Keratinocyte (primary cell): Measurements from ENCODE around the gene KRTAP4-11. TPM values are rescaled to one million over a fixed set of nuclear protein-coding genes. Genes with fewer than 3 reads are reported as not detected.
"Not testable (repeated sequence)": the region's sequence is repeated elsewhere in the genome, so short reads cannot be mapped to it uniquely, and the experiment has no call there.

Experiments
- DNase-seq: peaks from one replicate; pipeline ENCODE4 v3.0.0-alpha.2; 2011; ENCODE audit warnings: low read depth, missing footprints, low spot score
- FAIRE-seq: peaks from 2 replicates; lab custom pipeline; 2011; peaks lifted over from hg19 to GRCh38; lab: Jason Lieb, UNC
- H2AFZ ChIP-seq: 2 replicates; pipeline ENCODE4 v1.6.0; 2012; ENCODE audit warnings: low read length, control low read depth, inconsistent platforms; ENCODE audit not compliant: control insufficient read depth
- H3K27ac ChIP-seq: 2 replicates; pipeline ENCODE4 v1.5.1; 2011; ENCODE audit warnings: low read length; ENCODE audit not compliant: control insufficient read depth, insufficient read depth
- H3K27me3 ChIP-seq: 3 replicates; pipeline ENCODE4 v1.6.0; 2011; ENCODE audit warnings: low read length; ENCODE audit not compliant: control insufficient read depth, insufficient read depth; ENCODE audit errors: extremely low read depth
- H3K36me3 ChIP-seq, 2 experiments: 2 replicates in 1 of 2; 3 replicates in 1 of 2; pipeline ENCODE4 v1.5.1; 2011; ENCODE audit warnings: low read length in 2 of 2, mild to moderate bottlenecking in 1 of 2; ENCODE audit not compliant: control insufficient read depth in 2 of 2, insufficient read depth in 2 of 2; ENCODE audit errors: extremely low read depth in 1 of 2
- H3K4me1 ChIP-seq: 3 replicates; pipeline ENCODE4 v1.5.1; 2011; ENCODE audit warnings: low read length; ENCODE audit not compliant: control insufficient read depth, insufficient read depth; ENCODE audit errors: extremely low read depth
- H3K4me2 ChIP-seq: 3 replicates; pipeline ENCODE4 v1.6.0; 2011; ENCODE audit warnings: low read depth, low read length; ENCODE audit not compliant: control insufficient read depth, insufficient read depth; ENCODE audit errors: extremely low read depth
- H3K4me3 ChIP-seq, 3 experiments: fragments of 200-600 bp in 1 of 3; sonication (generic) in 1 of 3; 2 replicates in 2 of 3; 3 replicates in 1 of 3; pipeline ENCODE4 v1.5.1; 2011 to 2016; ENCODE audit warnings: low read length in 3 of 3, mild to moderate bottlenecking in 3 of 3, control low read depth in 2 of 3, inconsistent platforms in 1 of 3, low read depth in 1 of 3, mixed read lengths in 1 of 3, mixed run types in 1 of 3, moderate library complexity in 1 of 3; ENCODE audit not compliant: control insufficient read depth in 2 of 3, insufficient read depth in 2 of 3; ENCODE audit errors: extremely low read depth in 1 of 3
- H3K79me2 ChIP-seq: 2 replicates; pipeline ENCODE4 v1.6.0; 2012; ENCODE audit warnings: low read length; ENCODE audit not compliant: control insufficient read depth, insufficient read depth
- H3K9ac ChIP-seq: 3 replicates; pipeline ENCODE4 v1.6.0; 2011; ENCODE audit warnings: low read length; ENCODE audit not compliant: control insufficient read depth, insufficient read depth; ENCODE audit errors: extremely low read depth
- H3K9me1 ChIP-seq: 3 replicates; pipeline ENCODE4 v1.6.0; 2011; ENCODE audit warnings: low read length; ENCODE audit not compliant: control insufficient read depth, insufficient read depth; ENCODE audit errors: extremely low read depth
- H3K9me3 ChIP-seq: 2 replicates; pipeline ENCODE4 v1.5.1; 2012; ENCODE audit warnings: low read depth, low read length; ENCODE audit not compliant: control insufficient read depth
- H4K20me1 ChIP-seq: 3 replicates; pipeline ENCODE4 v1.6.0; 2011; ENCODE audit warnings: low read length; ENCODE audit not compliant: control insufficient read depth, insufficient read depth; ENCODE audit errors: extremely low read depth
- EZH2 ChIP-seq: IDR thresholded peaks from one replicate; pipeline ENCODE4 v1.6.1; 2012; ENCODE audit warnings: inconsistent platforms, mild to moderate bottlenecking, low read length, moderate library complexity
- dilution Hi-C: fragments of 300-500 bp; cut with MboI; formaldehyde crosslinking; loops from one replicate; pipeline ENCODE4 v1.7.0; 2020; ENCODE audit warnings: low sequenced_read_pairs; ENCODE audit not compliant: extremely low pct_ligation_motif_present
- polyA plus RNA-seq, 5 experiments: library from polyadenylated mRNA; depleted of rRNA in 3 of 5; stranded (reverse) in 3 of 5; stranded (forward) in 1 of 5; unstranded in 1 of 5; fragments of >200 nt; gene quantifications; 1 replicate in 1 of 5; 2 replicates in 3 of 5; 3 replicates in 1 of 5; pipeline versions ENCODE4 v1.2.1 to v1.2.3, GENCODE V29; 2011 to 2012; ENCODE audit warnings: missing spikeins in 2 of 5, low read depth in 1 of 5, low replicate concordance in 1 of 5
- TF ChIP-seq, protein P1 (sequence below), 3 experiments: IDR thresholded peaks in 1 of 3; conservative IDR thresholded peaks in 1 of 3; optimal IDR thresholded peaks in 1 of 3; 2 replicates in 2 of 3; 3 replicates in 1 of 3; pipeline versions ENCODE3 to v1.5.1; 2011; ENCODE audit warnings: low read length in 3 of 3, mild to moderate bottlenecking in 3 of 3, moderate library complexity in 2 of 3, control low read depth in 1 of 3, inconsistent platforms in 1 of 3; ENCODE audit not compliant: insufficient read depth in 2 of 3; ENCODE audit errors: extremely low read depth in 1 of 3

Gene KRTAP4-11
- polyA plus RNA-seq, 1 donor (not counting 4 experiments of a cell fraction or from before 2014, with no cell fraction given), result not detected

DNA sequence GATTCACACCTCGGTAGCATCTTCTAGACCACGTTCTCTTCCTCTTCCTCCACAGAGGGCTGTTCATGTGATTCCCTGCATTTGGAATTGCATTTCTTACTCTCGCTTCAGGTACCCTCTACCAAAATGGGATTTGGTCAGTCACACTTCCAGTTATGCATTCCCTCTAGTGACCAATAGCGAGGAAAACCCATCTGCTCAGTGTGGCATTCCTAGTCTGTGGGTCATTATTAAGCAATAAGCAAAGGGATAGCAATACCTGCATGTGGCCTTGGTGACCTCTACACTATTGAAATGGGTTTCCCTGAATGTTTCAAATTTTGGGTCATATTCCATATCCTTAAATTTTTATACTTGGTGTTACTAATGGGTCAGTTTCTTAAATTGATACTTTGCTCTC lies 31.9 kb upstream of the KRTAP4-11 start:
- Histone ChIP-seq H3K4me3 (no peak overlapping the region), H3K9me3 (no peaks in the 10 kb centered on the region), H3K27me3 (no peaks in the 10 kb centered on the region), H4K20me1 (no peaks in the 10 kb centered on the region), H3K9ac (no peak overlapping the region), H2AFZ (no peak overlapping the region), H3K36me3 (no peaks in the 10 kb centered on the region), H3K9me1 (no peaks in the 10 kb centered on the region), H3K79me2 (no peaks in the 10 kb centered on the region), H3K4me1 (no peaks in the 10 kb centered on the region), H3K4me2 (no peak overlapping the region), H3K27ac (no peak overlapping the region)
- no peak for FAIRE-seq
- dilution Hi-C loops, result no loop called here
- no peak for DNase-seq
- TF ChIP-seq, protein P1, sequence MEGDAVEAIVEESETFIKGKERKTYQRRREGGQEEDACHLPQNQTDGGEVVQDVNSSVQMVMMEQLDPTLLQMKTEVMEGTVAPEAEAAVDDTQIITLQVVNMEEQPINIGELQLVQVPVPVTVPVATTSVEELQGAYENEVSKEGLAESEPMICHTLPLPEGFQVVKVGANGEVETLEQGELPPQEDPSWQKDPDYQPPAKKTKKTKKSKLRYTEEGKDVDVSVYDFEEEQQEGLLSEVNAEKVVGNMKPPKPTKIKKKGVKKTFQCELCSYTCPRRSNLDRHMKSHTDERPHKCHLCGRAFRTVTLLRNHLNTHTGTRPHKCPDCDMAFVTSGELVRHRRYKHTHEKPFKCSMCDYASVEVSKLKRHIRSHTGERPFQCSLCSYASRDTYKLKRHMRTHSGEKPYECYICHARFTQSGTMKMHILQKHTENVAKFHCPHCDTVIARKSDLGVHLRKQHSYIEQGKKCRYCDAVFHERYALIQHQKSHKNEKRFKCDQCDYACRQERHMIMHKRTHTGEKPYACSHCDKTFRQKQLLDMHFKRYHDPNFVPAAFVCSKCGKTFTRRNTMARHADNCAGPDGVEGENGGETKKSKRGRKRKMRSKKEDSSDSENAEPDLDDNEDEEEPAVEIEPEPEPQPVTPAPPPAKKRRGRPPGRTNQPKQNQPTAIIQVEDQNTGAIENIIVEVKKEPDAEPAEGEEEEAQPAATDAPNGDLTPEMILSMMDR (optimal IDR thresholded peaks at IDR 0.05 in 1 of 3, IDR thresholded peaks at IDR 0.05 in 1 of 3, conservative IDR thresholded peaks at IDR 0.05 in 1 of 3; ENCODE audit: extremely low read depth in 1 of 3, insufficient read depth in 2 of 3, low read length in 3 of 3), result no peak
- TF ChIP-seq EZH2, result no peak

DNA sequence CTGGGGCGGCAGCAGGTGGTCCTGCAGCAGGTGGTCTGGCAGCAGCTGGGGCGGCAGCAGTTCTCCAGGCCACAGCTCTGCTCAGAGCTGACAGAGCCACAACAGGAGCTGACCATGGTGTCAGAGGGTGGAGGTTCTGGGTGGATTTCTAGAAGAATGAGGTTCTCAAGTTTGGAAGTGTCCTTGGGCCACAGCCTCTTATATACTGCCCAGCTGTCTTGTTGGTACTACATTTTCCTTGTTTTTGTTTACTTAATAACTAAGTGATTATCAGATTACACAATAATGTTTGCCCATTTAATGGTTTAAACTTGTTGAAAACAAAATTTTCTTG lies 31.4 kb upstream of the KRTAP4-11 start, which contains the start of gene KRTAP4-5:
Gene KRTAP4-5 (minus strand): TSS at position 174 of the 334 bp plus-strand sequence. CDS start 58 bp downstream, at position 116.
- no peak for TF ChIP-seq EZH2
- TF ChIP-seq, protein P1 (optimal IDR thresholded peaks at IDR 0.05 in 1 of 3, IDR thresholded peaks at IDR 0.05 in 1 of 3, conservative IDR thresholded peaks at IDR 0.05 in 1 of 3; ENCODE audit: extremely low read depth in 1 of 3, insufficient read depth in 2 of 3, low read length in 3 of 3), result no peak
- Histone ChIP-seq H3K36me3 (no peaks in the 10 kb centered on the region), H2AFZ (no peak within 1 kb of the TSS), H3K9me3 (no peaks in the 10 kb centered on the region), H3K4me3 (no peak within 1 kb of the TSS), H3K27me3 (no peaks in the 10 kb centered on the region), H4K20me1 (no peaks in the 10 kb centered on the region), H3K9me1 (no peaks in the 10 kb centered on the region), H3K79me2 (no peaks in the 10 kb centered on the region), H3K4me2 (no peak within 1 kb of the TSS), H3K9ac (no peak within 1 kb of the TSS), H3K27ac (no peak within 1 kb of the TSS), H3K4me1 (no peaks in the 10 kb centered on the region)
- FAIRE-seq (no peak), DNase-seq (no peak)
- dilution Hi-C loops, result no loop called here

DNA sequence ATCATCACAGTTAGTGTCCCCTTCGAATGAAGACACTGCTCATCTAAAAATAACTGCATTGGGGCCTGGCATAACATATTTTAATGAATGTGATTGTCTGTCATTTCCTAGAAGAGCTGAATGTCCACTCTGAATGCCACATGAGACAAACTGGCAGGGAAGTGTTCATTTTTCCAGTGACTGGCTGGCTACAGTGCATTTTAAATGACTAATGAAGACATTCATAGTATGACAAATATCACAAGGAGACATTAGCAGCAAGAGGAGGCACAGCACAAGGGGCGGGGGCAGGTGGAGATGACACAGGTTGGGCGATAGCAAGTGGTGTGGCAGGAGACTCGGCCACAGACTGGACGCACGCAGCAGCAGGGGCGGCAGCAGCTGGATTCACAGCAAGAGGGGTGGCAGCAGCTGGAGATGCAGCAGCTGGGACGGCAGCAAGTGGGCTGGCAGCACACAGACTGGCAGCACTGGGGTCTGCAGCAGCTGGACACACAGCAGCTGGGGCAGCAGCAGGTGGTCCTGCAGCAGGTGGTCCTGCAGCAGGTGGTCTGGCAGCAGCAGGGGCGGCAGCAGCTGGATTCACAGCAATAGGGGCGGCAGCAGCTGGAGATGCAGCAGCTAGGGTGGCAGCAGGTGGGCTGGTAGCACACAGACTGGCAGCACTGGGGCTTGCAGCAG lies 30.9 kb upstream of the KRTAP4-11 start:
- H3K9me1 ChIP-seq, H3K9me3 ChIP-seq, H3K4me1 ChIP-seq, dilution Hi-C loops, H3K9ac ChIP-seq, H4K20me1 ChIP-seq, DNase-seq, H3K27ac ChIP-seq, H3K36me3 ChIP-seq, H3K4me3 ChIP-seq, H3K79me2 ChIP-seq, H2AFZ ChIP-seq, H3K4me2 ChIP-seq, H3K27me3 ChIP-seq, FAIRE-seq: not testable (repeated sequence)
